Right lung (tissue), 10 donors: ENCODE data around the gene IGF2. TPM values are rescaled to one million over a fixed set of nuclear protein-coding genes. Genes with fewer than 3 reads are reported as not detected.
"Not testable (repeated sequence)": the region's sequence is repeated elsewhere in the genome, so short reads cannot be mapped to it uniquely, and the experiment has no call there.

Source experiments
- DNase-seq, 2 donors: peaks; one replicate each; pipeline ENCODE4 v3.0.0-alpha.2; 2013
- long read RNA-seq, 8 donors: transcript quantifications; one replicate each; lab custom pipeline, GENCODE V29; 2026
- polyA plus RNA-seq, 5 donors: library from polyadenylated mRNA; unstranded; fragments of 120-200 nt; gene quantifications; one replicate each; pipeline versions ENCODE4 v1.2.1 to v1.2.3, GENCODE V29; 2013; ENCODE audit warnings: inconsistent platforms in 1 of 5, low replicate concordance in 1 of 5; ENCODE audit not compliant: insufficient read length in 5 of 5, insufficient read depth in 1 of 5

Gene IGF2
- polyA plus RNA-seq, result 100 to 1,000 TPM in 3 of 5 donors, 10 to 100 TPM in 2; 70.5 to 249 (median 102) TPM
- long read RNA-seq, donor 1, full-length matches to known transcripts, result 33 of 41 reads
- long read RNA-seq, donor 1, partial matches to known transcripts, result 8 of 41 reads
- long read RNA-seq, donor 1, other reads (novel, unspliced or antisense), result 0 of 41 reads
- long read RNA-seq, donor 2, full-length matches to known transcripts, result 18 of 18 reads
- long read RNA-seq, donor 2, partial matches to known transcripts, result 0 of 18 reads
- long read RNA-seq, donor 2, other reads (novel, unspliced or antisense), result 0 of 18 reads
- long read RNA-seq, donor 3, full-length matches to known transcripts, result 11 of 11 reads
- long read RNA-seq, donor 3, partial matches to known transcripts, result 0 of 11 reads
- long read RNA-seq, donor 3, other reads (novel, unspliced or antisense), result 0 of 11 reads
- long read RNA-seq, donor 4, full-length matches to known transcripts, result 13 of 13 reads
- long read RNA-seq, donor 4, partial matches to known transcripts, result 0 of 13 reads
- long read RNA-seq, donor 4, other reads (novel, unspliced or antisense), result 0 of 13 reads
- long read RNA-seq, donor 5, full-length matches to known transcripts, result 25 of 44 reads
- long read RNA-seq, donor 5, partial matches to known transcripts, result 13 of 44 reads
- long read RNA-seq, donor 5, other reads (novel, unspliced or antisense), result 6 of 44 reads
- long read RNA-seq, donor 6, full-length matches to known transcripts, result 34 of 34 reads
- long read RNA-seq, donor 6, partial matches to known transcripts, result 0 of 34 reads
- long read RNA-seq, donor 6, other reads (novel, unspliced or antisense), result 0 of 34 reads
- long read RNA-seq, donor 7, full-length matches to known transcripts, result 29 of 29 reads
- long read RNA-seq, donor 7, partial matches to known transcripts, result 0 of 29 reads
- long read RNA-seq, donor 7, other reads (novel, unspliced or antisense), result 0 of 29 reads
- long read RNA-seq, donor 8, full-length matches to known transcripts, result 10 of 10 reads
- long read RNA-seq, donor 8, partial matches to known transcripts, result 0 of 10 reads
- long read RNA-seq, donor 8, other reads (novel, unspliced or antisense), result 0 of 10 reads

GRCh38 chr11:2139123-2139521, at the start of gene IGF2:
Gene IGF2, minus strand, starts transcription at chr11:2139389. Its CDS starts 3,866 bp downstream, at chr11:2135523.
- no peak for DNase-seq

GRCh38 chr11:2188745-2189144, 49.6 kb upstream of the IGF2 start:
- no peak for DNase-seq

- no peak for DNase-seq
Observed at GRCh38 chr11:2187280-2187707, 48.1 kb upstream of the IGF2 start.

GRCh38 chr11:2186669-2187279, 47.6 kb upstream of the IGF2 start:
- no peak for DNase-seq

- peak in 1 of 2 donors; percentile 33 for DNase-seq
Observed at GRCh38 chr11:2185324-2186085, 46.3 kb upstream of the IGF2 start.

GRCh38 chr11:2182692-2183474, 43.7 kb upstream of the IGF2 start:
- no peak for DNase-seq

- DNase-seq, result no peak
Observed at GRCh38 chr11:2182075-2182474, 42.9 kb upstream of the IGF2 start.

GRCh38 chr11:2180789-2181370, 41.7 kb upstream of the IGF2 start:
- DNase-seq, result no peak

- no peak for DNase-seq
Observed at GRCh38 chr11:2180347-2180746, 41.2 kb upstream of the IGF2 start.

- DNase-seq, result no peak
Observed at GRCh38 chr11:2179516-2179915, 40.3 kb upstream of the IGF2 start.

- no peak for DNase-seq
Observed at GRCh38 chr11:2178906-2179494, 39.8 kb upstream of the IGF2 start.

- DNase-seq, result not testable (repeated sequence)
Observed at GRCh38 chr11:2178055-2178773, 39.0 kb upstream of the IGF2 start.

- DNase-seq, result no peak
Observed at GRCh38 chr11:2177076-2177475, 37.9 kb upstream of the IGF2 start.

- no peak for DNase-seq
Observed at GRCh38 chr11:2176389-2176900, 37.3 kb upstream of the IGF2 start.

- no peak for DNase-seq
Observed at GRCh38 chr11:2175659-2176058, 36.5 kb upstream of the IGF2 start.

- DNase-seq, result no peak
Observed at GRCh38 chr11:2174361-2174760, 35.2 kb upstream of the IGF2 start.

- no peak for DNase-seq
Observed at GRCh38 chr11:2173761-2174160, 34.6 kb upstream of the IGF2 start.

GRCh38 chr11:2173150-2173693, 34.0 kb upstream of the IGF2 start:
- no peak for DNase-seq
